GM18870 (cell line): ENCODE measurements around the gene GPX1.
"Not testable (repeated sequence)": the region's sequence is repeated elsewhere in the genome, so short reads cannot be mapped to it uniquely, and the experiment has no call there.

ENCODE experiments used
- ATAC-seq: cut with Tn5 transposase; IDR thresholded peaks from one replicate; pipeline ENCODE4 v1.9.1; 2021; ENCODE audit warnings: moderate library complexity; ENCODE audit not compliant: unreplicated experiment

GPX1 gene

DNA sequence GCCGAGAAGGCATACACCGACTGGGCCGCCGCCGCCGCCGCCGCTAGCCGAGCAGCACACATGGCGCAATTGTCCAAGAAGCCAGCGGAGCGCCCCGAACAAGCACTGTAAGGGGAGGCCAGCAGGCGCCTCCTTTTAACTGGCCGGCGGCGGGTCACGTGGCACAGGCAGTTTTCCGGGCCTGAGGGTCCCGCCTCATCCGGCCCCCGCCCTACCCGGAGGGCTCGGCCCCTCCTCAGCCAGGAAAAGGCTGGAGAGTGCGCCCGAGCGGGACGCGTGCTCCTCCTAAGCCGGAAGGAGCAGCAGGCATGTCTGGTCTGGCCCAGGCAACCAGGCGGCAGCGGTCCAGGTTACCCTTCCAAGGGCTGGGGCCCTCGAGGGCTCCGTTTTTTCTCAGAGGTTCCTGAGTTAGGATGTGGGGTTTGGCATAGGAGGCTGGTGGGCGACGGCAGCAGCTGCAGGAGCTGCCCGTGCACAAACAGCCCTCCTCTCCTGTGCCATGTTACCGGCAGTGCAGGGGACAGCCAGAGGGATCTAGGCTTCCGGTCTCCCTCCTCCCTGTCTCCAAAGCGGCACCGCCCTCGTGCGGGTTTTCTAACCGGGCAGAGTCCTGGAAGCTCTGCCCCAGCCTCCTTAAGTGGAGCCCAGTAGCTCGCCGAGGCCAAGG lies at the start of gene GPX1:
GPX1 (minus strand) TSS at position 137 of the 667 bp plus-strand sequence; CDS start at position 62, 75 bp downstream.
- peak; percentile 69 for ATAC-seq

DNA sequence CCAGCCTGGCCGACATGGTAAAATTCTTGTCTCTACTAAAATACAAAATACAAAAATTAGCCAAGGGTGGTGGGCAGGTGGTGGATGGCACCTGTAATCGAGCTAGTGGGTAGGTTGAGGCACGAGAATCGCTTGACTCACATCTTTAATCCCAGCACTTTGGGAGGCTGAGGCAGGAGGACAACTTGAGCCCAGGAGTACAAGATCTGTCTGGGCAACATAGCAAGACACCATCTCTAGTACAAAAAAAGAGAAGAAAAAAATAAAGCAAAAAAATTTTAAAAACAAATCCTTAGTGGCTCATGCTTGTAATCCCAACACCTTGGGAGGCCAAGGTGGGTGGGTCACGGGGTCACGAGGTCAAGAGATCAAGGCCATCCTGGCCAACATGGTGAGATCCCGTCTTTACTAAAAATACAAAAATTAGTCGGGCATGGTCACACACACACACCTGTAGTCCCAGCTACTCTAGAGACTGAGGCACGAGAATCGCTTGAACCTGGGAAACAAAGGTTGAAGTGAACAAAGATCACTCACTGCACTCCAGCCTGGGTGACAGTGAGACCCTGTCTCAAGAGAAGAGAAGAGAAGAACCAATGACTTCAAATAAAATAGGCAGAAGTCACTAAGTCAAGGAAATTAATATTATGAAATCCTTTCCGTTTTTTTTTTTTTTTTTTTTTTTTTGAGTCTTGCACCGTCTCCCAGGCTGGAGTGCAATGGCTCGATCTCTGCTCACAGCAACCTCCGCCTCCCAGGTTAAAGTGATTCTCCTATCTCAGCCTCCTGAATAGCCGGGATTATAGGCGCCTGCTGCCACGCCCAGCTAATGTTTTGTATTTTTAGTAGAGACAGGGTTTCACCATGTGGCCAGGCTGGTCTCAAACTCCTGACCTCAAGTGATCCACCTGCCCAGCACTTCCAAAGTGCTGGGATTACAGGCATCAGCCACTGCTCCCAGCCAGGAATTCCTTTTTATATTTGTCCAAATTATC lies 48.7 kb upstream of the GPX1 start:
- ATAC-seq: no peak

DNA sequence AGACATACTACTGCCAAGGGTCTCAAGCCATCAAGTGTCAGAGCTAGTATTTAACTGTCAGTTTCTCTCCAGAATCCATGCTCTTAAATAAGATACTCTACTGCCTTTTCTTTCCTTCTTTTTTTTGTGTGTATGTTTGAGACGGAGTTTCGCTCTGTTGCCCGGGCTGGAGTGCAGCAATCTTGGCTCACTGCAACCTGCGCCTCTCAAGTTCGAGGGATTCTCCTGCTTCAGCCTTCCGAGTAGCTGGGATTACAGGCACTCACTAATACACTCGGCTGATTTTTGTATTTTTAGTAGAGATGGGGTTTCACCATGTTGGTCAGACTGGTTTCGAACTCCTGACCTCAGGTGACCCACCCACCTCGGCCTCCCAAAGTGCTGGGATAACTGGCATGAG lies 47.4 kb upstream of the GPX1 start:
- not testable (repeated sequence) for ATAC-seq

DNA sequence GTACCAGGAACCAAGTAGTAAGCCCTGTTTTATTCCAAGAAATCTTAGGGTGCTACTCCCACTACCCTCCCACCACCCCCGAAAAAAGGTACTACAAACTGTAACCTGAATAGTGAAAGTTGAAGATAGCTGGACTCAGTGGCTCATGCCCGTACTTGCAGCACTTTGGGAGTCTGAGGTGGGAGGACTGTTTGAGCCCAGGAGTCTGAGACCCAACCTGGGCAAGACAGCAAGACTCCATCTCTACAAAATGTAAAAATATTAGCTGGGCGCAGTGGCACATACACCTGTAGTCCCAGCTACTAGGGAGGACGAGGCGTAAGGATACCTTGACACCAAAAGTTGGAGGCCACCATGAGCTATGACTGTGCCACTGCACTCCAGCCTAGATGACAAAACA lies 45.7 kb upstream of the GPX1 start:
- no peak for ATAC-seq

DNA sequence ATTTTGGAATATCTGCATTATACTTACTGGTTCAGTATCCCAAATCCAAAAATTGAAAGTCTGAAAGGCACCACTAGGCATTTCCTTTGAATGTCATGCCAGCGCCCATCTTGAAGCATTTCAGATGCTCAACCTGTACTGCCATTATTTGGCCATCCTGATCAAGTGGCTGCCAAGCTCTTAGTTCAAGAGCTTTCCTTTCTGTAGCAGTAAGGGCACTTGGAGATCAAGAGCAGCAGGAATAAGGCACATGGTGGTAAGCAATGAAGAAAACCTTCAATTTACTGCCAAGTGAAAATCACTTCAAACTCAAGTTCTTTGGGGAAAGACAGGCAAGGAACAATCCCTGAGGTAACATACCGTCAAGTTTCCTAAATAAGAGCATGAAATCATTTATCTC lies 43.6 kb upstream of the GPX1 start:
- ATAC-seq: no peak

DNA sequence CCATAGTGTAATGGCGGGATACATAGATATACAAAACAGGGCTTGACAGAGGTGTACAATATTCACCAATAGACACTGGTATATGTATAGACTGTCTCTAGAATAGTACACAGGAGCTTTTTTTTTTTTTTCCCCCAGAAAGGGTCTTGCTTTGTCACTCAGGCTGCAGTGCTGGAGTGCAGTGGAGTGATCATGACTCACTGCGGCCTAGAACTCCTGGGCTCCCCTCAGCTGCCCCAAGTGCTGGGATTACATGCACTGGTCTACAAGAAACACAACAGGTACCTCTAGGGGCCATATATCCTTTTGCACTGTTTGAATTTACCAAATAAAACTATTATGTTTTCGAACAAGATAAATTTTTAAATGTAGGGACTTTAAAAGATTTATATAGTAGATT lies 41.3 kb upstream of the GPX1 start:
- ATAC-seq: no peak

DNA sequence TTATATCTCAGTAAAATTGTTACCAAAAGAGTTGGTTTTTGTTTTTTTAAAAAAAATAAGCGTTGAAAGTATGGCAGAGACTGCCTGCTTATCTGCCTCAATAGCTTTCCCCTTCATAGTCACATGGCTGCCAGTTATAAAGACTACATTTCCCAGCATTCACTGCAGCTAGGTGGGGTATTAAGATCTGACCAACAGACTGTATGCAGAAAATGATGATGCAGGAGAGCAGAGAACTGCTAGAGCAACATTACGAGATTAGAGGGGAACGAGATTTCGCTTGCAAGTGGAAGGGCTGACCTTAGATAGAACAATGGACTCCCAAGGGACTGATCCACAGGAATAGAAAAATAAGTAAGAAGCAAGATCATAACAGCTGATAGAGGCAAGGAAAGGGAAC lies 39.3 kb upstream of the GPX1 start:
- no peak for ATAC-seq

DNA sequence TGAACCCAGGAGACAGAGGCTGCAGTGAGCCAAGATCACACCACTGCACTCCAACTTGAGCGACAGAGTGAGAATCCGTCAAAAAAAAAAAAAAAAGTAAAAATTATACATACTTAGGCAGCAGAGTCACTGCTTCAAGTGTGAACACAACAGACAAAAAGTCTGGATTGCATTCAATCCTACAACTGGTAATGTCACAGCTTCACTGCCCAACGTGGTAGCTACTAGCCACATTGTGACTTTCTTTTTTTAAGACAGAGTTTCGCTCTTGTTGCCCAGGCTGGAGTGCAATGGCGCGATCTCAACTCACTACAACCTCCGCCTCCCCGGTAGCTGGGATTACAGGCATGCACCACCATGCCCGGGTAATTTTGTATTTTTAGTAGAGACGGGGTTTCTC lies 33.2 kb upstream of the GPX1 start:
- ATAC-seq: not testable (repeated sequence)

DNA sequence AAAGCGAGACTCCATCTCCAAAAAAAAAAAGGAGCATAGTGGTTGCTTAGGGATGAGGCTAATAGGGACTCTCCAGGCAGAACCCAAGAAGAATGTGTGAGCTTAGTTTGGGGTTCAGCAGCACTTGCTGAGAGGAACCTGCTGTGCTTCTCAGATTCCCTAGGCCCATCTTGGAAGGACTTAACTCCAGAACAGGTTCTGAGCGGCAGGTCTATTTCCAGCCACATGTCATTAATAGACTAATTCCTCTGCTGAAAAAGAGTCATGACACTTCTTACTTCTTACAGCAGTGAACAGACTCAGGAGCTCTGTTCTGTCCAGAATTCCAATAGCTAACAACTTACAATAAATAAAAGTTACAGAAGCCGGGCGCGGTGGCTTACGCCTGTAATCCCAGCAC lies 31.1 kb upstream of the GPX1 start:
- ATAC-seq: no peak

DNA sequence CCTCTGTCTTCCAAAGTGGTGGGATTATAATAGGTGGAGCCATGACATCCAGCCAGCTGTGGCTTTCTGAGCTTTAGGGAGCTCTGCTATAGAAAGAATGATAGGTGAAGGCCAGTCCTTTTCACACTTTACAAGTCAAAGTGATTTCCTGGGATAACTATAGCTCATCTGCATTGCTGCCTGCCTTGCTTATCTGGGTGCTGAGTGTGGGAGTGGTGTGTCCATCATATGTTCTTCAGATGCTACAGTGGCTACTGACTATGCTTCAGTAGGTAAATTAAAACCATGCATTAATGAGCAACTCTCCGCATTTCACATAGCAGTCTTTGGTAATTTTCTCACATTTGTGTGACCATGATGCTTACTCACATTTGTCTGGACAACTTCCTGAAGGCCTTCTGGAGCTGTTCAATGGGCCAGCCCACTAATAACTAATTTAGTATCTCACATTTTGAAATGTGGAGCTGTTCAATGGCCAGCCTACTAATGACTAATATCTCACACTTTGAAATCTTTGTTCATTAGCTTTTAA lies 30.2 kb upstream of the GPX1 start:
- ATAC-seq: no peak

DNA sequence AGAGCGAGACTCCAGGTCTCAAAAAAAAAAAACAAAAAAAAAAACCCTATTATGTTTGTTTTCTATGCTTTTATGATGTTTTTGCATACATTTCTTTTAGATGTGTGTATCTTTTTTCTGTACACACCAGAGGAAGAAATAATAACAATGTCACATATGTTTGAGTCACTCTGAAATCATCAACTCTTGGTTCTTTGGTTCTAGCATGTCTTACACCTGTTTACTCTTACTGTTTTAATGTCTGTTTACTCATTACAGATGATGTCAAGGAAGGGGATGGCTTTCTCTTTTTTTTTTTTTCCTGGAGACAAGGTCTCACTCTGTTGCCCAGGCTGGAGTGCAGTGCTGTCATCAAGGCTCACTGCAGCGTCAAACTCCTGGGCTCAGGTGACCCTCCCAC lies 29.6 kb upstream of the GPX1 start:
- no peak for ATAC-seq

DNA sequence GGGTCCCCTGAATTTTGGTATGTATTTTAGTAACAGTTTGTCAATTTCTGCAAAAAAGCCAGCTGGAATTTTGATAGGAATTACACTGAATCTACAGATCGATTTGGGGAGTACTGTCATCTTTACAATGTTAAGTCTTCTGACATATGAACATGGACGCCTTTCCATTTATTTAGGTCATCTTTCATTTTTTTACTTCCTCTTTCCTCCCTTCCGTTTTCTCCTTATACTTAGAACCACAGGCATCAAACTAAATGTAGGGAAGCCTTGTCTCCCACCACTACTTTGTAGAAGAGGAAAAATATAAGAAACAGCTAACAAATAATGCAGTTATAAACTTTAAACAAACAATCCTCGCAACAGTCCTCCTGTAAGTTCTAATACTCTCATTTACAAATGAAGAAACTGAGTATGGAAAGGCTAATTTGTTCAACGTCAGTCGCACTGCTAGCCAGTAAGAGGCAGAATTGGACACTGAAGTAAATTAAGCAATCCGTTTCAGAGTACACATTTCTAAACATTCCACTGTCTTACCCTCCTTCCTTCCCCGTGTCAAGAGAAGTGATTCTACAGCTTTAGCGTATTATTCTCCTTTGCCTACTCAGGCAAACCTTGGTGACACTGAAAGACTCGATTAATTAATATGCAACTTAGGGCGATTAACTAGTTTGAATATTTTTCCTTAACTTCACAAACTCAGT lies 28.1 kb upstream of the GPX1 start:
- ATAC-seq: no peak

DNA sequence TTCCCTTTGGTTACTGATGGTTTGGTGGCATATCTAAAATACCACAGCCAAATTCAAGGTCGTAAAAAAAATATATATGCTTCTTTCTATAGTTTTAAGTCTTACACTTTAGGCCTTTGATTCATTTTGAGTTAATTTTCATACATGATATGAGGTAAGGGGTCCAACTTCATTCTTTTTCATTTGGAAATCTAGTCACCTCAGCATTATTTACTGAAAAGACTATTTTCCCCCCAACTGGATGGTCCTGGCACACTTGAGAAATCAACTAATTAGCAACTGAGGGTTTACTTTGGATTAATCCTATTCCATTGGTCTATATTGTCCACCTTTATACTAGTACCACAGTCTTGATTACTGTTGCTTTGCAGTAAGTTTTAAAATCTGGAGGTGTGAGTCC lies 27.5 kb upstream of the GPX1 start:
- no peak for ATAC-seq

DNA sequence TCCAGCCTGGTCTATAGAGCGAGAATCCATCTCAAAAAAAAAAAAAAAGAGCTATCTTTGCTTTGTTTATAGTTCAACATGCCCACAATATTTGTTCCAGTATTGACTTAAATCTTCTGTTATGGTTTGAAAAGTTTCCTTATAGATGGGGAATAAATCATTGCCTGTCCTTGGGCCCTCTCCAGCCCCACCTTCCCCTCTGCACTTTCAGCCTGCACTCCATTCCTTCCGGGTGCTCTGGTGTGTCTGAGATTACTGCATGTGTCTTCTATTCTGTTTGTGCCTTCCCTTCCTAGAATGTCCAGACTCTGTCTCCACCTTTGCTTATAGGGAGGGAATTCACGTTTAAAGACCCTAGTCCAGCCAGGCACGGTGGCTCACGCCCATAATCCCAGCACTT lies 25.2 kb upstream of the GPX1 start:
- ATAC-seq: no peak

DNA sequence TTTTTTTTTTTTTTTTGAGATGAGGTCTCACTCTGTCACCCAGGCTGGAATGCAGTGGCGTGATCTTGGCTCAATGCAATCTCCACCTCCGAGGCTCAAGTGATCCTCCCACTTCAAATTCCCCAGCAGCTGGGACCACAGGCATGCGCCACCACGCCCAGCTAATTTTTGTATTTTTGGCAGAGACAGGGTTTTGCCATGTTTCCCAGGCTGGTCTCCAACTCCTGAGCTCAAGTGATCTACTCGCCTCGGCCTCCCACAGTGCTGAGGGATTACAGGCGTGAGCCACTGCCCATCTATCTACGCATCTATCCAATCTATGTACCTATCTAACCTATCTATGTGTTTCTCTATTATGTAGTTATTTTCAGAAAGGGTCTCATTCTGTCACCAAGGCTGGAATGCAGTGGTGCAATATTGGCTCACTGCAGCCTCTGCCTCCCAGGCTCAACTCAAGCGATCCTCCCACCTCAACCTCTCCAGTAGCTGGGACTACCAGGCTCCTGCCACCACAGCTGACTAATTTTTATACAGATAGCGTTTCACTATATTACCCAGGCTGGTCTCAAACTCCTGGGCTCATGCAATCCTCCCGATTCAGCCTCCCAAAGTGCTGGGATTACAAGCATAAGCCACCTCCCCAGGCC lies 20.2 kb upstream of the GPX1 start:
- ATAC-seq: no peak

DNA sequence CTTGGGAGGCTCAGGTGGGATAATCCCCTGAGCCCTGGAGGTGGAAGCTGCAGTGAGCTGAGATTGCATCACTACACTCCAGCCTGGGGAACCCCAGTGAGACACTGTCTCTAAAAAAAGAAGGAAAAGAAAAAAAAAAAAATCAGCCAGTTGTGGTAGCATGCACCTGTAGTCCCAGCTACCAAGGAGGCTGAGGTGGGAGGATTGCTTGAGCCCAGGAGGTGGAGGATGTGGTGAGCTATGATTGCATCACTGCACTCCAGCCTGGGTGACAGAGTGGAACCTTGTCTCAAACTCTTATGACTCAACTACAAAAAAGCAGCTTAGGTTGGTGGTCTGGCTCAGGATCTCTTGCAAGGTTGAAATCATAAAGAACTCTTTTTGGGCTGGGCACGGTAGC lies 19.3 kb upstream of the GPX1 start:
- no peak for ATAC-seq

DNA sequence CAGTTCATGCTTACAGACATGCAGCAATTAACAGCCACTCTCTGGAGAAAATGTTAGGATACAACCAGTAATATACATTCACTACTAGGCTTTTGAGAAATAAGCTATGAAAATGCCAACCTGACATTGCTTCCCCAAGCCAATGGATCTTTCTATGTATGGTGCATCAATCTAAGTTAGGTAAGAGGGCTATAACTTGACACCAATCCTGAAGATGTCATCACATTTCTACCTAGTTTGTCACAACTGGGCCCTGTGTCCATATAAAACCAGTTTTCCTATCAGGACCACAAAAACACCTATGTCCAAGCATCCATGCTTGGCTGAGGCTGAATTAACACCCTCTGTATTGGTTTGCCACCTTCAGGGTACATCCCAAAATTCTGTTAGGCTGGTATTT lies 13.8 kb upstream of the GPX1 start:
- ATAC-seq: no peak

DNA sequence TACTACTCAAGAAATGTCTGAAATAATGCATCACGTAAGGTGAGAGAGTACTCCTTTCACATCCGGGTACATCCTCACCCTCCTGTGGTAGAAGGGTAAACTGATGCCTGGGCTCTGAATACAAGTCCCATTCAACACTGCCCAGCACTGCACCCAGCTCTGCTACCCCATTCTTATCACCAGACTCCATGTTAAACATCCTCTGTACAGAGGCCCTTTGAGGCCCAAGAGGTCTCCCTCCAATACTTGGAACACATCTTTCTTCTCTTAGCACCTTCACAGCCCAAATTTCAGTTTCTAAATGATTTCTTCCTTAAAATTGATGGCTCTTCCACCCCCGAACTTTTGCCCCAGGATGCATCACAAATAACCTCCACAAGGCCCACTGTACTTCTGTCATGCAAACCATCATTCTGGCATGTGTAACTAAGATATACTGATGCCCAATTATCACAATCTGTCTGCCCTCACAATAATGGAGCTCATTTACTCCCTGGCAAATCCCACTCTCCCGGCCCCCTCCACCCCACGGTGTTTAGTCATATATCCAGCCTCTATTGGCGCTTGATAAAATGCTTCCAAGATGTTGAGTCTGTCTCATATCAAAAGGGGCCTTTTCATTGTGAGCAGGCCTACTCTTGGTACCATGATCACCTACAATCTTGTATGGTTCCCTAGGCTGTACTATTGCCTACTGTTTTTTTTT lies 12.6 kb upstream of the GPX1 start:
- ATAC-seq: no peak

DNA sequence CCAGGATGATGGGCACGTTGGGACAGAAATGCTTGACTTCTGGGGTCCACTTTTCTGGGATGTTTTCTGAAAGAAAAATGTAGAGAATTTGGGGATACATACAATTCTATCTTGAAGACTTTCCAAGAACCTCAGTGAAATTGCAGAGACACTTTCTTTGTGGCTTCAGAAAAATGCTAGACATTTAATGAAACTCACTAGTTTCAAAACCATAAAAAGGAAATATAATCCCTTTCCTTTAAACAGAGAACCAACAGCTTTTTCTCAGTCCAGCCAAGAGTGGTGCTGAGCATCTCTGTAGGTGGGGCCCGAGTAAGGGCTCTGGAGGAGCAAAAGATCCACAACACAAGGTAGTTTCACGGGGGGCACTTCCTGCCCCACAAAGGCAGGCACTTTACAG lies 4.4 kb upstream of the GPX1 start:
- ATAC-seq: no peak

DNA sequence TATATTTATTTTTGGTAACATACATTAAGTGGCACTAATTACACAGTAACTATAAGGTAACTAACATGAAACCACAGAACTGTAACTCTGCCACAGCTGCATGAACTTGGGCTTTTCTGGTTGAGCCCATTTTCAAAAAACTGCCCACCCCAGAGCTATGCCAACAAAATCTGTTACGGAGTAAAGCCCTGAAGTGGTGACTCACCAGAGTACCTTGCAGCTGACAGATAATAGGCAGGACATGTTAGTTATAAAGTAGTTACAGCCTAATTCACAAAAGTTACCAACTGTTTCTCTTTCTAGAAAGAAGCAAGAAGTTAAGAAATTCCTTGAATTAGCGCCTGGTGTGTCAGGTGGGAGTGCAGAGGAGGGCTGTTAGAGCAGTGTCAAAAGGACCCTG lies 1.5 kb upstream of the GPX1 start:
- ATAC-seq: no peak
